Frontal cortex (tissue), 4 donors: ENCODE results near the gene ZFHX3. TPM values are rescaled to one million over a fixed set of nuclear protein-coding genes. Genes with fewer than 3 reads are reported as not detected.
"Not testable (repeated sequence)": the region's sequence is repeated elsewhere in the genome, so short reads cannot be mapped to it uniquely, and the experiment has no call there.

ENCODE experiments used
- DNase-seq, 2 donors: peaks; one replicate each; pipeline ENCODE4 v3.0.0; 2012; ENCODE audit warnings: low spot score in 2 of 2
- FAIRE-seq: peaks from 2 replicates; lab custom pipeline; 2012; peaks lifted over from hg19 to GRCh38; lab: Jason Lieb, UNC
- total RNA-seq: library from RNA; depleted of rRNA; stranded (reverse); fragments of >200 nt; gene quantifications from one replicate; pipeline ENCODE4 v1.2.3, GENCODE V29; 2014
- donor health status: control.
- donor health status: control.
- donor health status: control.

The ZFHX3 gene
- 4.9 TPM for total RNA-seq

GRCh38 chr16:73047536-73048291, at the start of gene ZFHX3:
Gene ZFHX3, minus strand, starts transcription at chr16:73048128. Its CDS starts 87,983 bp downstream, at chr16:72960145.
- no peak for FAIRE-seq

GRCh38 chr16:73096510-73096909, 48.6 kb upstream of the ZFHX3 start:
- DNase-seq = no peak
- no peak for FAIRE-seq

More at GRCh38 chr16:73047536-73048291, at the start of gene ZFHX3:
- DNase-seq = peak in 1 of 2 donors; percentile 54

GRCh38 chr16:73095885-73096421, 48.0 kb upstream of the ZFHX3 start:
- FAIRE-seq (no peak), DNase-seq (no peak)

GRCh38 chr16:73095142-73095820, 47.4 kb upstream of the ZFHX3 start:
- DNase-seq (no peak), FAIRE-seq (no peak)

DNA sequence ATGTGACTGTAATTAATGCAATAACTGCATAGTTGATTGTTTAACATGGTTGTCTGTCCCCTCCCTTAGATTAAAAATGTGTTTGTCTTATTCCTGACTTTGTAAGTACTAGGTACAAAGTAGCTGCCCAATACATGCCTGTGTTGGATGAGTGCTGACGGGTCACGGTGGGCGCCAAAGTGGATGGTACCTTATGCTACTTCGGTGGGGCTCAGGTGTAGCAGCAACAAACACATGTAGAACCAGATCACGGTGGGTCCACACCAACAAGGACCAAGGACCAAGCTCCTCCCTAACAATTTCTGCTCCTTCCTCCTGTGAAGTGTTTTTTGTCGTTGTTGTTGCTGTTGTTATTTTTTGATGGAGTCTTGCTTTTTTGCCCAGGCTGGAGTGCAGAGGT, 46.4 kb upstream of the ZFHX3 start:
- DNase-seq = no peak
- FAIRE-seq = no peak

GRCh38 chr16:73093146-73094144, 45.5 kb upstream of the ZFHX3 start:
- FAIRE-seq (no peak), DNase-seq (no peak)

- DNase-seq = no peak
- FAIRE-seq = no peak
These were observed 44.4 kb upstream of the ZFHX3 start for GRCh38 chr16:73092236-73092781.

DNA sequence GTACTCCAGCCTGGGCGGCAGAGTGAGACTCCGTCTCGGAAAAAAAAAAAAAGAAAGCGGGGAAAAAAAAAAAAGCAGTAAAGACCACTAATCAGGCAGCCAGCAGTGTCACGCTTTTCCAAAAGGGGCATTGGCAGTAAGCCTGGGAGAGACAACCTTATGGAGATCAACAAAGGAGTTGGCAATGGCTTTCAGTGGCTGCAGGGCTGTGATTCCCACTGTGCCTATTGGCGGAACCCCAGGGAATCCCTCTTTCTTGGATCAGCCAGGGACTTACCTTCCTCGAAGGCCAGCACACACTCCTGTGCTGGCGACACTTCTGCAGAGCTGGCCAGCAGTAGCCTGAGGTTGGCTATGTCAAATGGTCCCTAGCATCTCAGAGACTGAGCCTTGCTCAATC, 43.2 kb upstream of the ZFHX3 start:
- FAIRE-seq (no peak), DNase-seq (no peak)

DNA sequence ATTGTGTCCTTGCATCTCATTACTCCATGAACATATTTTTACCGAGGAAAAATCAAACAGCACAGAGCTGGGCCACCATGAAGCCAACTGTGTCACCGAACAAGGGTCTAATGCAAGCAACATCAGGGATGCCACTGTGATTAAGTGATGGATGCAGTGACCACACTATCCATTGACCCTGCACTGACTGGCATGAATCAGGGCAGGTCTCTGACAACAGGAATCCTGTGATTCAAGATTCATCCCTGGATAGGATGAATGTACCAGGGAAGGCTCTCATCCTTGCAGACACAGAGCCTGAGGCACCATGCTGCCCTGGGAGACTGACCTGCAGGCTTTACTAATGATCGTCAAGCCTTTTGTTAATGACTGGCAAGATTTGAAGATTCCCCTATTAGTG, 41.5 kb upstream of the ZFHX3 start:
- DNase-seq = no peak
- no peak for FAIRE-seq

DNA sequence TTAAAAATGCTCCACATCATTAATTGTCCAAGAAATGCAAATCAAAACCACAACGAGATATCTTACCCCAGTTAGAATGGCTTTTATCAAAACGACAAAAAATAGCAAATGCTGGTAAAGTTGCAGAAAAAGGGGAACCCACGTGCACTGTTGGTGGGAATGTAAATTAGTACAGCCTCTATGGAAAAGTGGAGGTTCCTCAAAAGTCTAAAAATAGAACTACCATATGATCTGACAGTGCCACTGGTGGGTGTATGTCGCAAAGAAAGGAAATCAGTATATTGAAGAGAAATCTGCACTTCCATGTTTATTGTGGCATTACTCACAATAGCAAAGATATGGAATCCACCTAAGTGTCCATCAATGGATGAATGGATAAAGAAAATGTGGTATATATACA, 38.2 kb upstream of the ZFHX3 start:
- FAIRE-seq (no peak), DNase-seq (no peak)

- DNase-seq (no peak), FAIRE-seq (no peak)
These were observed 35.3 kb upstream of the ZFHX3 start for GRCh38 chr16:73083271-73083670.

GRCh38 chr16:73082634-73083051, 34.7 kb upstream of the ZFHX3 start:
- not testable (repeated sequence) for FAIRE-seq, DNase-seq

DNA sequence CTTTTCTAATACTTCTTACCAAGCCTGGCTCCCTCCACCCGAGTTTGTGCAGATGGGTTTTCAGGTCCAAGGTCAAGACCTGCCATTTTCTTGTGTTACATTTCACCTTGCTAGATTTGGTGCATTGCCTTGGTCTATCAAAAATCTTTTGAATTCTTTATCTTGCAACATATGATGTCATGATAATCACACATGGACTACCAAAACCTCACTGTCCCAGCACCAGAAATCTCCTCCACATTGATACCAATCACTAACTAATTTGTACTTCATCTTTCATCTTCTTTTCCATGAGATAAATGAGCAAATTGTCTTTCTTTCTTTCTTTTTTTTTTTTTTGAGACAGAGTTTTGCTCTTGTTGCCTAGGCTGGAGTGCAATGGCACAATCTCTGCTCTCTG, 33.0 kb upstream of the ZFHX3 start:
- DNase-seq (no peak), FAIRE-seq (no peak)

GRCh38 chr16:73076324-73076810, 28.4 kb upstream of the ZFHX3 start:
- FAIRE-seq = no peak
- DNase-seq = no peak

DNA sequence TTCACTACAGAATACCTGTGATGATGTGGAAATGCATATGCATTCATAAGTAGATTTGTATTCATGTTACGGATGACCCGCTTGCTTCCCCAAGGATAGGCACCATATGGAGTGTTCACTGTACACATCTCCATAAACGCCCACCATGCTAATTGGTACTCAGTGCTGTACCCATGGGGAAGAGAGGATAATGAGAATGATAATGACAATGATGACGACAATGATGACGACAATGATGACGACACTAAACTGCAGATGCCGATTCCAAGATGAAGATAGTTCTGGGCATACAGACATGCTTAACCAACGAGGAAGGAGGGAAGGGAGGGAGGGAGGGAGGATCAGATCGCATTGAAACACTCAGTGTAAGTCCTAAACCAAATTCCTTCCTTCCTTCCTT, 26.5 kb upstream of the ZFHX3 start:
- FAIRE-seq (no peak), DNase-seq (no peak)

DNA sequence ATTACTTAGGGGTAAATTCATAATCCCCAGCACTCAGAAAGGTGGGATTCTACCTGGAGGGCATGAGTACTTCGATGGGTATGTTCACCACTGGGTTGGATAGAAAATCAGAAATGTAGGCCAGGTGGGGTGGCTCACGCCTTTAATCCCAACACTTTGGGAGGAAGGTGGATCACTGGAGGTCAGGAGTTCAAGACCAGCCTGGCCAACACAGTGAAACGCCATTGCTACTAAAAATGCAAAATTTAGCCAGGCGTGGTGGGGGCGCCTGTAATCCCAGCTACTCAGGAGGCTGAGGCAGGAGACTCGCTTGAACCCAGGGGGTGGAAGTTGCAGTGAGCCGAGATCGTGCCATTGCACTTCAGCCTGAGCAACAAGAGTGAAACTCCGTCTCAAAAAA, 24.1 kb upstream of the ZFHX3 start:
- FAIRE-seq = not testable (repeated sequence)

DNA sequence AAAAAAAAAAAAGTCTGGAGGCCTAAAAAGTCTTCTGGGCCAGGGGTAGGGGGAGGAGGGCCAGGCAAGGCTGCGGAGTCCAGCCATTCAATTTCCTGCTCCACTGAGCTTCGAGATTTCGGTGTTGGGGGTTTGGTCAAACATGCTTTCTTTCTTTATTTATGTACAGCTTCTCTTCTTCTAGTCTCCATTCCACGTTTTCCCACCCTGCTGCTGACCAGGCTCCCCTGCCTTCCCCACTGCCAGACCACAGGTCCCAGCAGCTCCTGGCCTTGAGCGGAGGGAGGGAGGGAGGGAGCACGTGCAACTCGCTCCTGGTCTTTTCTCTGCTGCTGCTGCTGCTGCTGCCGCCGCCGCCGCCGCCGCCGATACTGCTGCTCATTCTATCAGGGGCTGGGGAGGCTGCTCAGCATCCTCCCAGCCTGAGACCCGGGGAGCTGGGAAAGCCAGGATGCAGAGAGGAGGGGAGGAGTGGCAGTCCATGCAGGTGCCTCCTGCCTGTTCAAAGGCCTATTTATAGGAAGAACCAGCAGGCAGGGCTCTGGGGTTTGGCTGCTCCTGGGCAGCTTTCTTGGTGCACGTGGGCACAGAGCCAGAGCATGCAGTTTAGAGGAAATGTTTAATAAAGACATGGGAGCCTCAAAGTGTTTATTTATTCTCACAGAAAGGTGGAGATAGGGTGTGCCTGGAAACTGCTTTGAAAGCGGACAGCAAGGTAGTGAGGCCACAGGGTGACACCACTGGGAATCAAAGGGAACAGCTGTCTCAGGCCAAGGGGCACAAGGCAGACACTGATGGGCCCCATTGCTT, 23.4 kb upstream of the ZFHX3 start:
- FAIRE-seq (no peak), DNase-seq (peak in 1 of 2 donors; percentile 13)

More for the DNA sequence above, 24.1 kb upstream of the ZFHX3 start:
- not testable (repeated sequence) for DNase-seq

DNA sequence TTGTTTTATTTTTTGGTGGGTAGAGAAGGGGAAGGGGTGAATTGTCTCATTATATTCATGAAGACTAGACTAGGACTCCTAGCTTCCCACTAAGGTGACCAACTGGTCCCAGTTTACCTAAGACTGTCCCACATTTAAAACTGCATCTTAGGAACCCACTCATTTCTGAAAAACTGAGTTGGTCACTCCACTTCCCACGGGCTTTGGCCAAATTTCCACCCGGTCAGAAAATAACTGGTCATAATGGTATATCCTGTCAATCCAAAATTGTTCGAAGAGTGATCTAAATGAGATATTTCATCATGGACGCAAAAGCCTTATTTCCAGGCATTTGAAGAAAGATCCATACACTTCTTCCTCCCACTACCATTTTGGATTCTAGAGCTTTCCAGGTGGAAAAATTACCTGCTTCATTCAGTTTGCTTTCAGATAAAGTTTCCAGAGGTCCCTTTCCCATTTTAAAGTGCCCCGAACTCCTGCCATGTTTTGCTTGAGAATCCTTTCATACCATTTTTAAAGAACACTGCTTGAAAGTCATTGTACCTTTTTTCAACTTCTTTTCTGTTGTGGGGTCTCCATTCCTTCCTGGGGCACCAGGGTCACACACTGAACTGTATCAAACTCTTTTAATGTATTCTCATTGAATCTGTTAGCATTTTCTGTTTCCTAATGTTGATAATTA, 21.8 kb upstream of the ZFHX3 start:
- DNase-seq = peak in 1 of 2 donors; percentile 9
- FAIRE-seq = no peak
